ENCODE measurements around the gene SLC17A1. TPM values are rescaled to one million over a fixed set of nuclear protein-coding genes. Genes with fewer than 3 reads are reported as not detected.
A peak's percentile ranks its signal among the peaks of the same experiment; 100 is the strongest.

Gene SLC17A1
- total and polyA plus RNA-seq, 2 of the 13 experiments (the other 11 are each of a cell fraction or from before 2014, with no cell fraction given): 0.09 to 2.1 TPM

- TF ChIP-seq ZNF609 (CRISPR knock-in tag; IDR thresholded peaks at IDR 0.05; ENCODE audit: borderline replicate concordance) (no peak), HNF4G (IDR thresholded peaks at IDR 0.05; ENCODE audit: borderline replicate concordance, low read depth, low read length) (peak; percentile 8; the same call in 1 of the 2 replicates), HNF4G (CRISPR knock-in tag; IDR thresholded peaks at IDR 0.05; ENCODE audit: borderline replicate concordance, low read depth) (no peak), ZNF547 (CRISPR knock-in tag; IDR thresholded peaks at IDR 0.05) (no peak), CREM (IDR thresholded peaks at IDR 0.05) (0 out of 2 replicates have a peak, but pooled peaks have one; percentile 38), CREM (CRISPR knock-in tag; IDR thresholded peaks at IDR 0.05) (no peak), ARID5B (CRISPR knock-in tag; IDR thresholded peaks at IDR 0.05) (peak; percentile 13; the same call in 1 of the 2 replicates), TAF15 (IDR thresholded peaks at IDR 0.05; ENCODE audit: low read depth, low read length, poor library complexity, severe bottlenecking) (no peak), ZSCAN30 (CRISPR knock-in tag; IDR thresholded peaks at IDR 0.05) (no peak), SRSF1 (optimal IDR thresholded peaks at IDR 0.05; ENCODE audit: low read depth, low read length) (no peak), BCL6 (CRISPR knock-in tag; IDR thresholded peaks at IDR 0.05) (peak; percentile 66), PAX8 (CRISPR knock-in tag; IDR thresholded peaks at IDR 0.05; ENCODE audit: borderline replicate concordance) (no peak), BRF2 (CRISPR knock-in tag; IDR thresholded peaks at IDR 0.05) (no peak), NFE2L2 (IDR thresholded peaks at IDR 0.05; ENCODE audit: low read length) (peak; percentile 39; the same call in 1 of the 2 replicates), ZNF550 (CRISPR knock-in tag; IDR thresholded peaks at IDR 0.05; ENCODE audit: borderline replicate concordance) (no peak), NCOA5 (CRISPR knock-in tag; IDR thresholded peaks at IDR 0.05) (no peak), ZNF644 (CRISPR knock-in tag; IDR thresholded peaks at IDR 0.05; ENCODE audit: low read depth) (no peak), RBFOX2 (IDR thresholded peaks at IDR 0.05; ENCODE audit: low read depth, low read length) (no peak), PBX2 (CRISPR knock-in tag; IDR thresholded peaks at IDR 0.05) (no peak), ZNF749 (CRISPR knock-in tag; IDR thresholded peaks at IDR 0.05; ENCODE audit: borderline replicate concordance) (no peak)
These were observed 43.7 kb upstream of the SLC17A1 start (continued) for GRCh38 chr6:25875563-25875905.

Measured in HepG2 (cell line).